Transverse colon (tissue), 3 donors: ENCODE results near the gene ANKIB1.

ENCODE experiments used
- POLR2A ChIP-seq: fragments of 450-650 bp; IDR thresholded peaks from one replicate; pipeline ENCODE4 v1.6.1; 2016; ENCODE audit warnings: antibody characterized with exemption, mild to moderate bottlenecking, moderate library complexity
- TF ChIP-seq, protein P1 (sequence below), 5 experiments: fragments of 200-600 bp in 3 of 5; fragments of 450-650 bp in 2 of 5; sonication (generic) in 3 of 5; IDR thresholded peaks; 1 replicate in 2 of 5; 2 replicates in 3 of 5; pipeline ENCODE4 v1.5.1; 2016 to 2017; ENCODE audit warnings: antibody characterized with exemption in 5 of 5, inconsistent platforms in 3 of 5, mild to moderate bottlenecking in 2 of 5, moderate library complexity in 1 of 5

DNA sequence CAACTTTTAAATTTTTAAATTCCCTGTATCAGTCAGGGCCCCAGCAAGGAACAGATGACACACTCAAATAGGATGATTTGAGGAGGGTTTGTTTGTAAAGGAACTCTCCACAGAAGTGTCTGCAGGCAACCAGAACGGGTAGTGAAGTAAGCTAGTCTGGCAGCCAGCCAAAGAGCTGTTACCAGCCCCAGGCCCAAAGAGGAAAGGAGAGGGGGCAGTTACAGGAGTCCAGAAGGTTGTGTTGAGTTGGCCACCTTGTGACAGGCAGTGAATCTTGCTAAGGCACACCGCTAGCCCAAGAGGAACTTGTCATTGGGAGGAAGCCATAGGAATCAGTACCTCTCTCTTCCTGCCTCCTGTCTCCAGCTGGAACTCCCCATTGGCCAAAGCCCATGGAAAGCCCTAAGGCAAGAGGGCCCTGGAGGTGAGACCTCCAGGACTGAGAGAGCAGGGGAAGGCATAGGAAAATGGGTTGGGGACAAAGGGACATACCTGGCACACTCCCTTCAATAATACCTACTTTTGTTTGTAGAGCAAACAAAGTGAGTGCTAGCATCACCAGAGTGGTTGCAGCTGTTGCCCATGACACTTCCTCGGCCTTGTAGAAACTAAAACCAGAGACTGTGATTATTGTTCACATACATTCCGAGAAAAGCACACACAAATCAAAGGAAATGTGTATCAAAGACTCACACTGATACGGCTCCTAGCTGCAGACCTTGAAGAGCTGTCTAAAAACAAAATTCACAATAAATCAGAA lies 176.1 kb downstream of the ANKIB1 start:
- TF ChIP-seq POLR2A, result no peak
- TF ChIP-seq, protein P1, sequence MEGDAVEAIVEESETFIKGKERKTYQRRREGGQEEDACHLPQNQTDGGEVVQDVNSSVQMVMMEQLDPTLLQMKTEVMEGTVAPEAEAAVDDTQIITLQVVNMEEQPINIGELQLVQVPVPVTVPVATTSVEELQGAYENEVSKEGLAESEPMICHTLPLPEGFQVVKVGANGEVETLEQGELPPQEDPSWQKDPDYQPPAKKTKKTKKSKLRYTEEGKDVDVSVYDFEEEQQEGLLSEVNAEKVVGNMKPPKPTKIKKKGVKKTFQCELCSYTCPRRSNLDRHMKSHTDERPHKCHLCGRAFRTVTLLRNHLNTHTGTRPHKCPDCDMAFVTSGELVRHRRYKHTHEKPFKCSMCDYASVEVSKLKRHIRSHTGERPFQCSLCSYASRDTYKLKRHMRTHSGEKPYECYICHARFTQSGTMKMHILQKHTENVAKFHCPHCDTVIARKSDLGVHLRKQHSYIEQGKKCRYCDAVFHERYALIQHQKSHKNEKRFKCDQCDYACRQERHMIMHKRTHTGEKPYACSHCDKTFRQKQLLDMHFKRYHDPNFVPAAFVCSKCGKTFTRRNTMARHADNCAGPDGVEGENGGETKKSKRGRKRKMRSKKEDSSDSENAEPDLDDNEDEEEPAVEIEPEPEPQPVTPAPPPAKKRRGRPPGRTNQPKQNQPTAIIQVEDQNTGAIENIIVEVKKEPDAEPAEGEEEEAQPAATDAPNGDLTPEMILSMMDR (IDR thresholded peaks at IDR 0.05), result no peak
